NCI-H187 (cell line): ENCODE data around the gene THRA.
A peak's percentile ranks its signal among the peaks of the same experiment; 100 is the strongest.

Experiments used
- DNase-seq, 2 experiments: peaks; one replicate each; lab custom pipeline; 2025; lab: John Stamatoyannopoulos, UW

THRA gene

DNA sequence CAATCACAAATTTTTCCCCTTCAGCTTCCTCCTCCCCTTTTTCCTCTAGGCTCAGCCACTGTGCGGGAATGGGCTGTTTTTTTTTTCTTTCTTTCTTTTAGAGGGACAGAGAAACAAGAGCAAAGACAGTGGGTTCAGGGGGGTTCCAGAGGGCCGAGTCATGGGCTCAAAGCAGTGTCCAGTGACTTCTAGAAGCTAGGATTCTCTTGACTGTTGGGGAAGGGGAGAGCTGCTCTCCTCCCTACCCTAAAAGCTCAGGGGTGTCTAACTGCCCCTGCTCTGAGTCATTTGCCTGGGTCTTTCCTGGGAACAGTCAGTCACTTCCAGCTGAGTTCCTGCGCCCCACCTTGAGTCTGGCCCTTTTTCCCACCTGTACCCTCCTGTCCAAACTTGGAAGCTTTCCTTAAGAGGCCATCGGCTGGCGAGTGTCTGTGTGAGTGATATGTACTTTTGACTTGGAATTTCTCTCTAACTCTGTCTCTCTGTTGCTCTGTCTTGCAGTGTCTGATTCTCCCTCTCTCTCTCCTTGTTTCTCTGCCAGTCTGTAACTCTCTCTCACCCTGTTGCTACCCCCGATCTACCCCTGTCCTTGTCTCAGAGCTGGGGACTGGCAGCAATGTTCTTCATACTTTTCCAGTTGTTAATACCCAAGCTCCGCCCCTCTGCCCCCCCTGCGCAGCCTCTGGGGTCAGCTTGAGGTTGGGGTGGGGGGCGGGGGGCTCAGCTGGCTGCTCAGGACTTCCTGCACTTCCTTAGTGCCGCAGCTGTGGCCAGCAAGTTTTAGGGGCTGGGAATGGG, 2.4 kb downstream of the THRA start:
- no peak for DNase-seq

DNA sequence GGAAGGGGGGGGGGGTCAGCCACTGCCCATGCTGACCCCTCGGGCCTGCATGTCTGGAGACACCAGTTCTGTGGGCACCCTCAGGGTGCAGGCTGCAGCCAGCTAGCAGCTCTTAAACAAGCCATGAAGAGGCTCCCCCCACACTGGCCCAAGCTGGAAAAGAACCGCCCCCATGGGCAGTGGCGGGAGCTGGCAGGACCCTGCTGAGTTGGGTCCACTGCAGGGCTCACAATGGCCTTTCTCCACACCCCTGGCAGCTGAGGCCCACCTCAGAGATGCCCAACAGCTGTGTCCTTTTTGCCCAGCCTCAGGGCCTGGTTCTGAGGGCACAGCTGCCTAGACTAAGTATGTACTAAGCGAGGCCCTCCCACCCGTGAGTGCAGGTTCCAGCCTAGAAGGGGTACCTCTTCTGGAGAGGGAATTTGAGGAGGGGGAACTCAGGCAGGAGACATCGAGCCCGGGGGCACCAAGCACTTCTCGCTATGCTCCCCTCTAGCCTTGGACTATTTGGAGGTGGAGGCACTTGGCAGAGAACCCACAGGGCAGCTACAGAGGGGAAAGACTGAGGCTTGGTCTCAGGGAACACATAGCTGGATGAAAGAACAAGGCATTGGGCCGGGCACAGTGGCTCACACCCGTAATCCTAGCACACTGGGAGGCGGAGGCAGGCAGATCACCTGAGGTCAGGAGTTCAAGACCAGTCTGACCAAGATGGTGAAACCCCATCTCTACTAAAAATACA, 3.2 kb downstream of the THRA start:
- no peak for DNase-seq

- no peak for DNase-seq
These were observed 4.9 kb downstream of the THRA start for GRCh38 chr17:40067710-40068109.

DNA sequence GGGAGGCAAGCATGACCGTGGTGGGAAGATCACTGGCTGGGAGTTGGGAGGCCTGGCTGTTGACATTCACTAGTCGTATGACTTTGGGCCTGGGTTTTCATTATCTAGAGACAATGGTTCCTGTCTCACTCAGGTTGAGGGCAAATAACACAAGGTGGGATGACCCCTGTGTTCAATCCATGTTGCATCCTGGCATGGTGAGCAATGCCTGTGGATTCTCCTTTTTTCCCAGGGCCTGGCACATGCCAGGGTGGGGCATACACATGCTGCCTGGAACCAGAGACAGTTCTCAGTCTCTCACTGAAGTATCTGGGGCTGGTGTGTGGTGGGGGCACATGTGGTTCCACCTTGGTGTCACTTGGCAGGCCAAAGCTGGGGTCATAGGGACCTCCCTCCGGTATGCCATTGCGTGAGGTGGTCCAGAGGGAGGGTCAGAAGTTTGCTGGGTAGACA, 5.4 kb downstream of the THRA start:
- no peak for DNase-seq

GRCh38 chr17:40068584-40068916, 5.8 kb downstream of the THRA start:
- DNase-seq = no peak

DNA sequence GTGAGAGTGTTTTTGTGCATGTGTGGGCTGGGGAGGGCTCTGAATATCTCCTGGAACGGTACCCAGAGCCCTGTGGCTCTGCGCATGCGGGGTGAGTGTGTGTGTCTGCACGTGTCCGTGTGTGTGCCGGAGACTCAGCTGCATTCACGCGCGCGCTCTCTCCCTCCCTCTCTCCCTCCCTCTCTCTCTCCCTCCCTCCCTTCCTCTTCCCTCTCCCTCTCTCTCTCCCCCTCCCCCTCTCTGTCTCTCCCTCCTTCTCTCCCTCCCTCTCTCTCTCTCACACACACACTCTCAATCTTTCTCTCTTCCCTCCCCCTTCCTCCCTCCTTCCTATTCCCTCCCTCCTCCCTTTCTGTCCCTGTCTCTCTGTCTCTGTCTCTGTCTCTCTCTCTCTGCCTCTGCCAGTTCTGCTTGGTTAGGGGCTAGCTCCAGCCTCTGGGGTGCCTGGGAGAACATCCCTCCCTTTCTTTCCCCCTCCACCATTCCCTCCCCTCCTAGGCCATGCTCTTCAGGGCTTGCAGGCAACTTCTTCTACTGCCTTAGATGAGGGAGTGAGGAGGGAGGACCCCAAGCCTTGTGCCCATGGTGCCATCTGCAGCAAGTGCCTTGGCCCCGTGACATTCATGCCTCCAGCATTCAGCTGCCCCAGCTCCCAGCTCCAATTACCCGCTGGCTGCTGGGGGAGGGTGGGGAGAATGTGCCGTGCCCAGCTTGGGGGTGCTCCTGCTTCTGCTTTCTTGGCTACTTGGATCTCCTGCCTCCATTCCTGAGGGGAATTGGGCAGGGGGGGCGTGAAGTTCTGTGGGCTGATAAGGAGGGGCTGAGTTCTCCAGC, 6.4 kb downstream of the THRA start:
- peak in 1 of 2 experiments; percentile 42 for DNase-seq

DNA sequence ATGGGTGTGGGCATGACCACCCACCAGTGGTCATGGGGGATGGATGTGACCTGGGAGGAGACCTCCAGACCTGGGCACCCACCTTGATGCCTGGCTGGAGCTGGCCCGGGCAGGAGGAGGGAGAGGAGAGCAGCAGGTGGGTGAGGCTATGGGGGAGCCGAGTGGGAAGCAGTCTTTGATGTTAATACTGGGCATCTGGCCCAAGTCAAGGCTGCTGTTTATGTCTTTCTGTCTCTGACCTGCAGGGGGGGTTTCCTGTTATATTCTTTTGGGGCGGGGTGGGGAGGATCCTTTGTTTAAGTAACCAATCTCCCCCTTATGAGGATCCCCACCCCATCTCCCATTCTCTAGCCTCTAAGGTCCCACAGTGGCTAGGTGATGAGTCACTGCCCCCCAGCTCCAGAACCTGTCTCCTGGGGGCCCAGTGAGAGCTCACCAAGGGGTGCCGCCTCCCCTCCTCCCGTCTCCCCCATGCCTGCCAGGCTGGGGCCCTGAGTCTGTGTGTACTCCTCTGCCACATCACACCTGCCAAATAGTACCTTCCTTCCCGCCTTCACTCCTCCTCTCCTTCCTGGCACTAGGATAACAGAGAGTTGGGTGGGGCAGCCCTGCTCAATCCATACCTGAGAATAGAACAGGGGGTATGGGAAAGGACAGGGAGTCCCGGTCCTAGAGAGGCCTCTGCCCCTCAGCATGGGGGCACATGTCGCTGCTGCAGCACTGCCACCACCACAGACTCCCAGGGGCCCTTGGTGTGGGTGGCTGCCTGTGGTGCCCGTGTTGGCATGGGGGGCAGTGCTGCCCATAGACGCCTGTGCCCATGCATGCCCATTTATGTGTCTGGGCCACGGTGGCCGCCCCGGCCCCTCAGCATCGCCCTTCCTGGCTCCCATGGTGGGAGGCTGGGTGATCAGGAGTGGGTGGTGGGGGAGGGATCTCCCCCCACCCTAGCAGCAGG, 7.3 kb downstream of the THRA start:
- no peak for DNase-seq

DNA sequence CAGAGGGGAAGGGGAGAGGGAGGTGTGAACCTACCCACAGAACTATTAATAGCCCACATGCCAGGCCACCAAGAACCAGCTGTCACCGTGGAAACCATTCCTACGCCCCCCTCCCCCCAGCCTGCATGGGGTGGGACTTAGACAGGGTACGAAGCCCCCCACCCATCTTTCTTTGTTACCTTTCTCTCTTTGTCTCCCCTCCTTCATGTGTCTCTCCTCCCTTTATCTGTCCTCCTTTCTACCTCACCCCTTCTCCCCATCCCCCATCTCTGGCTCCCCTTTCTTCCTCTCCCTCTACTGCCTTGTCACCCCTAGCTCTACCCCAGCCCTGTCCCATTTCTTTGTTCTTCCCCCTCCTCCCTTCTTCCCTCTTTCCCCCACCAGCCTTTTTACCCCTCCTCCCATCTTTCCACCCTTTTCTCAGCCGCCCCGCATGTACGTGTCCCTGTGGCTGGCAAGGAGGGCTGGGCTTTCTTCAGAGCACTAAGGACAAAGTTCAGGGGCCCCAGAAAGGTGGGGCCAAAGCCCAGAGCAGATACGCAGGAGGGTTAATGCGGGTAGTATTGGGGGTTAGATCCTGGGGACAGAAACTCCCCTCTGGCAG, 8.0 kb downstream of the THRA start:
- no peak for DNase-seq

DNA sequence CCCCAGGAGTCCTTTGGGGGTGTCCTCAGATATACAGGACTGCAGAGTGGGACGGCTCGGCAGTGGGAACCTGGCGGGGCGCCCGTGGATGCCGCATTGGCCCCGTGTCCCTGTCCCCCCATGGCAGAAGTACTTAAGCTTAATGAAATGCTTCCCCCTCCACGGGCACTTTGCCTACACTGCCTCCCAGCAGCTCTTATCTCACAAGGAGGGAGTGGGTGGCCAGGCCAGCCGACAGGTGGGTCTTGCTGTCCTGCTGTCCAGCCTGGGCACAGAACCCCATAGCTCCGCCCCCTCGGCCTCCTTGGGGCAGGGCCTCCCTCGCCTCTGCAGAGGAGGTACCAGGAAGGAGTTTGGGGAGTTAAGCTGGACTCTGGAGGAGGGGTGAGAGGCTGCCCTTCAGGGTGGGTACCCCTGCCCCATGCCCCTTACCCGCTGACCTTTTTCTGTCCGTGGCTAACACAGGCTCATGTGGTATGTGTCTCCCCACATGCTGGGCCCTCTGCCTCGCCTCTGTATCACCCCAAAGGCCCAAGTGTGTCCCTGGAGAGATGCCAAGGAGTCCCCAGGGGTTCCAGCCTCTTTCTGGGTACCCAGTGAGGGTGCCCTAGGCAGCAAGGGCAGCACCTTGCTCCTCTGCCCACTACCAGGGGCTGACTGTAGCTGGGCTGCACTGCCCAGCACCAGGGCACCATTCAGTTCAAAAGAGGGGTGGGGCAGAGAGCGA, 8.7 kb downstream of the THRA start:
- no peak for DNase-seq

DNA sequence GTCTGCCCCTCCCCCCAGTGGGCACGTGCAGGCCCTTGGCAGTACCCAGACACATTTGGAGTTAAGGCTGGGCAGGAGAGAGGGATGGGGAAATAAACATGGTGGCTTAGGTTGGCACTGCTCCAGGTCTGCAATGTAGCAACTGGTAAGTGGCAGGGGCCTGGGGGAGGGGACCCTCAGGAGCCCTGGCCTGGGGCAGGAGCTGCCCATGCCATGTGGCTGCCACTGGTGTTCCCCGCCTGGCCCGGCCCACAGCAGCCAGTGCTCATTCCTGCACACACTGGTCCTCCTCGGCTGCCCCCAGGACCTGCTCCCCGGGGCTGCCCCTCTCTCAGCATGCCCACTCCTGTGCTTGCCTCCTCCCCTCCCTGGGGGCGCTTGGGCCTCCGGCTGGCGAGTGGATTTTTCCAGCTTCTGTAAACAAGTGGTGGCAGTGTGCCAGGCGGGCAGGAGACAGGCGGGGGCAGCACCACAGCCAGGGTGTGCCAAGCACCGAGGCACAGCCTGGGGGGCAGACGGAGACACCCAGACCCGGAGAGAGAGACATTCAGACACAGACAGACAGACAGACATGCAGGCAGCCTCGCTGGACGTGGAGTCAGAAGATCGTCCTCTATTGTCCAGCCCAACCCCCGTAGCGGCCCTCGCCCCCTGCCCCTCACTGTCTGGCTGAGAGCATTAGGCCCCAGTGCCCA, 9.4 kb downstream of the THRA start:
- DNase-seq = peak in 1 of 2 experiments; percentile 17

DNA sequence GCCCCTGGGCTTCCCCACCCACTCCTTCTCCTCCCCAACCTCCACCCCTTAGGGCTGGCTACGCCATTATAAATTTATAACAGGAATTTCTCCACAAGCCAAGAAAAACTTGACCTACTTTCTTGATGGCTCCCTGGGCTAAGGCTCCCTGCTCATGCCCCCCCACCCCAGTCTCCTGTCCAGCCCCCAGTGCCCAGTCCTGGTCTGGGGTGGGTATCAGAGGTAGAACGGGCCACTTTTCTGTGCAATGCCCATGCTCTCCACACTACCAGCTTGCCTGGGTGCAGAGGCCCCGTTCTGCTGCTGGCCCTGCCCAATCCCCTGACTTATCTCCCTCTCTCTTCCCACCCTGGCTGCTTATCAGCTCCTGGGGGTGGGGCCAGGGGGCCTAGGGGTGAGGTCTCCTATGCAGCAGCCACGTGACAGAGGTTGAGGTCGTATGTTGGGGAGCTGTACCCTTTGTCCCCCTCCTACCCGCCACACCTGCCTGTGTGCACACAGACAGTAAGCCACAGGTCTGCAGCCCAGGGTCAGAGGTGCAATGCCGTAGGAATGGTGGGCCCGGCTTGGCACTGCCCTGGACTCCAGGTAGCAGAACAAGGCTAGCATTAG, 10.1 kb downstream of the THRA start:
- no peak for DNase-seq

GRCh38 chr17:40073454-40074174, 10.8 kb downstream of the THRA start:
- DNase-seq = no peak

DNA sequence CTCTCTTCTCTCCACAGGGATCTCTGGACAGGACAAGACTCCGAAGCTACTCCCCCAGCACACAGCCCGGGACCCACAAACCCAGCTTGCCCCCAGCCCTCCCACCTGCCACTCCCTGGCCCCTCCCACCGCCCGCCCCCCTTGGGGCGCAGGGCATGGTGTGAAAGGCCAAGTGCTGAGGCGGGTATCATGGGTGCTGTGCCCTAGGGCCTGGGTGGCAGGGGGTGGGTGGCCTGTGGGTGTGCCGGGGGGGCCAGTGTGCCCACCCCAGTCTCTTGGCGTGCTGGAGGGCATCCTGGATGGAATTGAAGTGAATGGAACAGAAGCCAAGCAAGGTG, 11.4 kb downstream of the THRA start:
- no peak for DNase-seq

DNA sequence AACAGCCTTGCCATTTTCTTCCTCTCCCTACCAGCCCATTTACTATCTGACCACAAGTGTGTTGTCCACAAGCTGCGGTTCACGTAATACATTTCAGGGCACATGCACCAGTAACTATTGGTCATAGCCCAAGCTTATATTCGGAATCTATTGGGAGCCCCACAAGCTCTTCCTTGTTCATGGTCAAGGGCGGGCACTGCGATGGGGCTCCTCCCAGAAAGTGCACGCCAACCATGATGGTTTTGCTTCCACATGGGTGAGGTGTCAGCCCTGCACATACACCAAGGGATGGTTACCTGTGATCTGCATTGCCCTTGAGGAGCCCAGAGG, 12.1 kb downstream of the THRA start:
- no peak for DNase-seq

DNA sequence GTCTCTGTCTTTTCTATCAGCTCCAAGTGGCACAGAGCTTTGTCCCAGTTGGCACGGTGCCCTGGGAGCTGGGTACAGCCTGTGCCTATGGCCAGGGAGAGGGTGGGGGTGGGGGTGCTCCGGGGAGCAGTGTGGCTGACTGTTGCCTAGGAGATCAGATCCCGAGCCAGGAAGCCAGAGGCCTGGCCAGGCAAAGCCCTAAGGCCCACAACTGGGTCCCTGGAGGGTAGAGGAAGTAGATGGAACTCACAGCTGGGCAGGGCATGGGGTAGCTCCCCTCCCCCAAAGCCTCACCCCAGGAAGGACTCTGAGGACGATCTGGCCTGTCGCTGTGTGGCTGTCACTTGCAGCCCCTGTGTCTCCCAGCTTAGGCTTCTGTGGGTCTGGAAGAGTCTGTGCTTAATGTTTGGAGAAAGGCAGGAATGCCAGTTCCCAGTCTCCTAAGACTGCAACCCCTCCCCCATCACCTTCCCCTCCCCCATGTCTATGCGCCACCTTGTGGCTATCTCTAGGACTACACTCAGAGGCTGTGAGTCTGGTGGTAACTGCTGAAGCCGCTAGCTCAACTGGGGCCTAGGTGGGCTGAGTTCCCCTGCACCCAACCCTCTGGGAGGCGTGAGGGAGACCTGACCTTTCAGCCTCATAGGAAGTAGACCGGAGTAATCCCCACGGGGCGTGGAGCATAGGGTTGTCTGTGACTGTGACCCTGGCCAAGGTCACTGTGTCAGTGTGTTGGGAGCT, 12.6 kb downstream of the THRA start:
- DNase-seq = no peak

GRCh38 chr17:40075942-40076498, 13.3 kb downstream of the THRA start:
- no peak for DNase-seq

- DNase-seq = no peak
These were observed 13.8 kb downstream of the THRA start for GRCh38 chr17:40076591-40076990.

DNA sequence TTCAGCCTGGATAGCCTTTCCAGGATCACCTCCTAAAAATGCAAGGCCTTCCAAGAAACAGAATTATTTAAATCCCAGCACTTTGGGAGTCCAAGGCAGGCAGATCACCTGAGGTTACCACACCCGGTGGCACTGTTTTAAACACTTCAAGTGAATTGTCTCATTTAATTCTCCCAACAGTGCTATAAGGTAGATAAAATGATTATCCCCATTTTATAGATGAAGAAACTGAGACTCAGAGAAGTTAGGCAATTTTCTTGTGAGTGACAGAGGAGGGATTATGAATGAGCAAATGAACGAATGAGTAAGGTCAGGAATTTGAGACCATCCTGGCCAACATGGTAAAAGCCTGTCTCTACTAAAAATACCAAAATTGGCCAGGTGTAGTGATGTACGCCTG, 16.8 kb downstream of the THRA start:
- no peak for DNase-seq
